ENCODE data around the gene SCPEP1. TPM values are rescaled to one million over a fixed set of nuclear protein-coding genes. Genes with fewer than 3 reads are reported as not detected.

The SCPEP1 gene
- total RNA-seq, 1 experiment from 2014 or later, result 51.4 TPM

DNA sequence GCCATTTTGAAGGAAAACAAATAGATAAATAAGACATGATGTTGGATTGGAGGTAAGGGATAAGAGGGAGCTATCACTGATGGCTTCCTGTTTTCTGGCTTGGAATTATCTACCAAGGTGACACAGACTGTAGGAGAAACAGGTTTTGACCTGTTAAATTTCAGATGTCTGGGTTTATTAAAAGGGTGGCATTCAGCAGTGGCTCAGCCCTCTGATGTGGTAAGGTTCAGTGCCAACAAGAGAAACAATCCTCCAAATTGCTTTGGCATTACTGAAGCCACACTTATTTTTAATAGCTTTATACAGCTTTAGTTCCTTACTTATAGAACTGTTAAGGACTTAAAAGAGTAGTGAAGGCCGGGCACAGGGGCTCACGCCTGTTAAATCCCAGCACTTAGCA, 70.2 kb downstream of the SCPEP1 start:
- ChIA-PET CTCF (interaction anchor here (0.5 to 1.5 kb wide), 4 partner anchors 11 to 547 kb away, joined by 3 read pairs; no protein-coding TSS in a partner anchor), POLR2A (interaction anchor here (0.6 to 2.5 kb wide), 4 partner anchors 12 to 20 kb away, joined by 3 to 6 read pairs (median 4); no protein-coding TSS in a partner anchor)
- intact Hi-C loops (cut with micrococcal nuclease), result no loop called here
- Mint-ChIP-seq H3K4me3 (ENCODE audit: unreplicated experiment) (no peak overlapping the region), H3K4me1 (ENCODE audit: insufficient read depth, unreplicated experiment) (peaks cover 6% of the 10 kb centered on the region), H3K9me3 (ENCODE audit: unreplicated experiment) (no peaks in the 10 kb centered on the region), H3K27me3 (ENCODE audit: insufficient read depth, unreplicated experiment) (peaks cover 6% of the 10 kb centered on the region), H3K27ac (ENCODE audit: low read depth, unreplicated experiment) (no peak overlapping the region), H3K36me3 (ENCODE audit: insufficient read depth, unreplicated experiment) (no peaks in the 10 kb centered on the region)
- DNase-seq (ENCODE audit: unreplicated experiment), result no peak
- BruUV-seq (replicated peaks), result no TSS peak
- no peak for TF ChIP-seq CTCF (IDR thresholded peaks at IDR 0.05; ENCODE audit: unreplicated experiment)

GRCh38 chr17:57050306-57050705, 72.4 kb downstream of the SCPEP1 start:
- POLR2A ChIA-PET, result interaction anchor here (2.5 kb wide), 1 partner anchor 14 kb away, joined by 6 read pairs; no protein-coding TSS in a partner anchor
- intact Hi-C loops (cut with micrococcal nuclease), result no loop called here
- CTCF ChIA-PET, result interaction anchor here (1.1 to 1.4 kb wide), 2 partner anchors 10 to 14 kb away, joined by 4 to 5 read pairs; no protein-coding TSS in a partner anchor
- H3K27me3 Mint-ChIP-seq (ENCODE audit: insufficient read depth, unreplicated experiment), result no peaks in the 10 kb centered on the region
- no peaks in the 10 kb centered on the region for H3K9me3 Mint-ChIP-seq (ENCODE audit: unreplicated experiment)
- H3K4me3 Mint-ChIP-seq (ENCODE audit: unreplicated experiment), result no peak overlapping the region
- H3K4me1 Mint-ChIP-seq (ENCODE audit: insufficient read depth, unreplicated experiment), result peaks cover 13% of the 10 kb centered on the region
- DNase-seq (ENCODE audit: unreplicated experiment), result no peak
- H3K27ac Mint-ChIP-seq (ENCODE audit: low read depth, unreplicated experiment), result no peak overlapping the region
- BruUV-seq (replicated peaks), result no TSS peak
- H3K36me3 Mint-ChIP-seq (ENCODE audit: insufficient read depth, unreplicated experiment), result no peaks in the 10 kb centered on the region
- TF ChIP-seq CTCF (IDR thresholded peaks at IDR 0.05; ENCODE audit: unreplicated experiment), result no peak

GRCh38 chr17:57051886-57052361, 74.0 kb downstream of the SCPEP1 start:
- H3K4me1 Mint-ChIP-seq (ENCODE audit: insufficient read depth, unreplicated experiment), result peaks cover 13% of the 10 kb centered on the region
- H3K9me3 Mint-ChIP-seq (ENCODE audit: unreplicated experiment), result no peaks in the 10 kb centered on the region
- ChIA-PET CTCF (interaction anchor here (0.7 to 2.3 kb wide), 5 partner anchors 13 to 113 kb away, joined by 3 to 14 read pairs (median 4); partner anchors contain the start of gene COIL), POLR2A (interaction anchor here (0.7 to 1.2 kb wide), 5 partner anchors 17 to 42 kb away, joined by 3 to 5 read pairs (median 3); partner anchors contain the start of gene AKAP1)
- BruUV-seq (replicated peaks), result no TSS peak
- no peaks in the 10 kb centered on the region for H3K27me3 Mint-ChIP-seq (ENCODE audit: insufficient read depth, unreplicated experiment)
- H3K27ac Mint-ChIP-seq (ENCODE audit: low read depth, unreplicated experiment), result no peak overlapping the region
- no peaks in the 10 kb centered on the region for H3K36me3 Mint-ChIP-seq (ENCODE audit: insufficient read depth, unreplicated experiment)
- peak; percentile 8 for DNase-seq (ENCODE audit: unreplicated experiment)
- intact Hi-C loops (cut with micrococcal nuclease), result no loop called here
- no peak overlapping the region for H3K4me3 Mint-ChIP-seq (ENCODE audit: unreplicated experiment)
- no peak for TF ChIP-seq CTCF (IDR thresholded peaks at IDR 0.05; ENCODE audit: unreplicated experiment)

Other genes starting within 250 kb of the SCPEP1 start
- gene C17orf67, start 144.2 kb upstream of the SCPEP1 start, total RNA-seq (2022), result 3.3 and 3.5 TPM in 2 replicates
- gene DGKE, start 144.0 kb upstream of the SCPEP1 start, total RNA-seq (2022), result 16.5 and 23.9 TPM in 2 replicates
- gene TRIM25, start 64.1 kb upstream of the SCPEP1 start, total RNA-seq (2022), result 178 and 215 TPM in 2 replicates
- 15.4 and 17.2 TPM in 2 replicates for gene COIL, start 17.1 kb upstream of the SCPEP1 start, total RNA-seq (2022)
- 19.6 and 32.4 TPM in 2 replicates for gene AKAP1, start 107.1 kb downstream of the SCPEP1 start, total RNA-seq (2022)